HG03025 (cell line): ENCODE measurements around the gene LAMA2.

ENCODE experiments used
- ATAC-seq: cut with Tn5 transposase; IDR thresholded peaks from one replicate; pipeline ENCODE4 v1.9.1; 2021; ENCODE audit warnings: mild to moderate bottlenecking, moderate library complexity; ENCODE audit not compliant: unreplicated experiment, low FRiP score

Gene LAMA2

GRCh38 chr6:129287231-129288177 is 404.6 kb downstream of the LAMA2 start:
- ATAC-seq = no peak

GRCh38 chr6:129289442-129289841 is 406.5 kb downstream of the LAMA2 start:
- no peak for ATAC-seq

GRCh38 chr6:129292836-129293235 is 409.9 kb downstream of the LAMA2 start:
- ATAC-seq = no peak

GRCh38 chr6:129297592-129297991 is 414.7 kb downstream of the LAMA2 start:
- ATAC-seq = no peak

- no peak for ATAC-seq
Observed at GRCh38 chr6:129302671-129303070, 419.7 kb downstream of the LAMA2 start.

DNA sequence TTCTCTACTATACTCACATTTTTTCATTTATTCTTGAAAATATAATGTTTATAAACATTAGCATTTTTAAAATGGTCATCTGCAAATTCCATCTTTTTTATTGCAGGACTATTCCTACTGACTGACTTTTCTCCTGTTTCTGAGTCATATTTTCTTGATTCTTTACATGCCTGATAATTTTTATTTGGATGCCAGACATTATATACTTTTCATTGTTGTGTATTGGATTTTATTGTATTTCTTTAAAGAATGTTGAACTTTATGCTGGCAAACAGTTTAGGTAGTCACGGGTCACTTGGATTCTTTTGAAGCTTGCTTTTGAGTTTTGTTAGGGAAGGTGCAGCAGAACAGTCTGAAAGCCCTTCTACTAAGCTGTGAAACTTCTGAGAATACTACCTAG is 423.9 kb downstream of the LAMA2 start:
- ATAC-seq = no peak

- no peak for ATAC-seq
Observed at GRCh38 chr6:129307845-129308244, 424.9 kb downstream of the LAMA2 start.

DNA sequence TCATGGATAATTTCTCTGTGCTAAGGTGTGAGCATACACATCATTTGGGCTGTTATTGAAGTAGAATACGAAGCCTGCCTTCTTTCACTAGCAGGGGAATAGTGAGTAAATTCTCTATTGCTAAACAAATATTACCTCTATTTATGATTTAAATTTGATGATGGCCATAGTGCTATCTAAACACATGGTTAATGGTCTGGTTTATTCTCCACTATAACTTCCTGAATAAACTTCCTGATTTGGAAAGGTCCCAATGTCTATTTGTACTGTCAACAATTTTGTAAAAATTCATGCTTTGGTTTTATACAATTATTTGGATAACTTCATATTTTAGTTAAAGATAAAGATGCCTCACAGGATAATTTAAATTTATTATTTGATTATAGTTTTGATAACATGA is 426.2 kb downstream of the LAMA2 start:
- no peak for ATAC-seq

GRCh38 chr6:129312880-129313279 is 429.9 kb downstream of the LAMA2 start:
- no peak for ATAC-seq

GRCh38 chr6:129314575-129314974 is 431.6 kb downstream of the LAMA2 start:
- no peak for ATAC-seq

DNA sequence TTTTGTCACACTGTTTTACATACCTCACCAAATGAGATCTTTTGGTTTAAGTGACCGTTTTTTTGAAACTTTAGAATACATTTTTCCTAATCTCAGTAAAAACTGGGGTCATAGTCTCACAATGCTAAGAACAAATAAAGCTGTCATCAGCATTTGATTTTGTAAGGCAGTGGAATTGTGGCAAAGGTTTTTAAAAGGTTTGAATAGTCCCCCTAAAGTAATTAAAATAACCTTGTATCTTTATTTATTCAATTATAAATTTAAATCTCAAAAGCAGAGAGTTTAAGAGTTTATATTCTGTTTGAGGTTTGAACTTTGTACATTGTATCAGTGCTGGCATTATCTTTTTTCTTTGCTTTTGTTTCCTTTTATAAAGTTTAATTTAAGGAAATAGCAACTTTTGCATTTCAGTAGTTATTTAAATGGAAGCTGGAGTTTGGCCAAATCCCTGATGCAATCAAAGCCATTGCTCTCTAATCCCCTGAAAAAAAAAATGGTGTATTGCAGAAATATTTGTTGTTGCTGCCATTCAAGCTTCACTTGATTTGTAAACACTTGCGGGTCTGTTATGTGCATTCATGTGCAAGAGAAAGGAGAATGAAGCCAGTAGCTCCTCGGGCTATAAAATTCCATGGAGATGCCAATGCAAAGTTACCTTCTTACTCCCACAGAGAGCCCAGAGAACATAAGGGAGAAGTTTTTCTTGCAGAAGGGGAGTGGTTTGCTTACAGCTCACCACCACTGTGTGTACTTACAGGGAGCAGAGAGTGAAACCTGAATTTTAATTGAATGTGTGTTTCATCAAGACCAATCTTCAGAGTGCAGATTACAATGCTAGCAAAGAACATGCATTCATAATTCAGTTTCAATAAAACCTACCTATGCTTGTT is 435.2 kb downstream of the LAMA2 start:
- no peak for ATAC-seq

- no peak for ATAC-seq
Observed at GRCh38 chr6:129320892-129321291, 438.0 kb downstream of the LAMA2 start.

GRCh38 chr6:129321303-129321702 is 438.4 kb downstream of the LAMA2 start:
- no peak for ATAC-seq

DNA sequence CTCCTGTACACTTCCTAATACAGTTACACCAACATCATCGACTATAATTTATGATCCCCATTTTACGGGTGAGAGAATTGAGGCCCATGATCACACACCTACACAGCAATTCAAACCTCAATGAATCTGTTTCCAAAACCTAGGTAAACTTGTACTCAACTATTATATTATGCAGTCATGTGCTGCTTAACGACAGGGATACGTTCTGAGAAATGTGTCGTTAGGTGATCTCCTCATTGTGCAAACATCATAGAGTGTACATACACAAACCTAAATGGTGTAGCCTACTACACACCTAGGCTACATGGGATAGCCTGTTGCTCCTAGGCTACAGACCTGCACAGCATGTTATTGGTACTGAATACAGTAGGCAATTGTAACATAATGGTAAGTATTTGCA is 441.4 kb downstream of the LAMA2 start:
- ATAC-seq = no peak

- no peak for ATAC-seq
Observed at GRCh38 chr6:129329678-129330077, 446.7 kb downstream of the LAMA2 start.

GRCh38 chr6:129331450-129332138 is 448.7 kb downstream of the LAMA2 start:
- ATAC-seq = no peak

- ATAC-seq = no peak
Observed at GRCh38 chr6:129335792-129336191, 452.9 kb downstream of the LAMA2 start.

DNA sequence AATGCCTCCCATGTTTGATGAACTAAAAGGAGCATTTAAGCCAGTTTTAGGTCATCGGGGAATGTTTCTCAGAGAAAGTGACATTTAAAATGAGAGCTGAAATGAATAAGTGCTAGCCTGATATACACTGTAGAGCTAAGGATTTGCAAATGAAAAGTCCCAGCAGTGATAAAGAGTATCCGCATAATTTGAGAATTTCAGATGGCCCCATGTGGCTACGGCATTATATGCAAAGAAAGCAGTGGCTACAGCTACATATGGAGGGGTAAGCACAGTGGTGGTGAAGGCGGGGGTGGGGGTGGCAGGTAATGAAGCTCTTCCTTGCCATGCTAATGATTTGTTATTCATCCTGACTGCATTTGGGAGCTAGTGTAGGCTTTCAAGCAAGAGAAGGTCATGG is 455.7 kb downstream of the LAMA2 start:
- no peak for ATAC-seq

GRCh38 chr6:129340983-129341382 is 458.0 kb downstream of the LAMA2 start:
- no peak for ATAC-seq

DNA sequence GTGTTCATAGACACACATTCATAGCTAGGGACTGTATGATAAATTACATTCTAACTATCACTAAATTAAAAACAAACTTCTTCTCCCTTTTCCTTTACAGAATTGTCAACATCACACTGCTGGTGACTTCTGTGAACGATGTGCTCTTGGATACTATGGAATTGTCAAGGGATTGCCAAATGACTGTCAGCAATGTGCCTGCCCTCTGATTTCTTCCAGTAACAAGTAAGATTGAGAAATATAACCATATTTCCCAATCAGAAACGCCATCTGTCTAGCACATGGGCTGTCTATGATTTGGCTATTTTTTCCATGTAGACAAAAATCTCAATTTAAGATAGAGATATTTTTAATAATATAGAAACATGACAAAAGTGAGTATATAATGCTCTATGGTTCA is 459.3 kb downstream of the LAMA2 start:
- no peak for ATAC-seq

GRCh38 chr6:129342796-129343195 is 459.9 kb downstream of the LAMA2 start:
- ATAC-seq = no peak
